Cardiac fibroblast (primary cell): ENCODE data around the gene IQGAP2.

Experiments
- DNase-seq, 2 donors: peaks; one replicate each; pipeline versions ENCODE4 v3.0.0 to v3.0.0-alpha.2; 2010; ENCODE audit warnings: low read depth in 2 of 2
- H3K4me3 ChIP-seq, 2 donors: replicated peaks in 1 of 2; 1 replicate in 1 of 2; 2 replicates in 1 of 2; pipeline ENCODE4 v1.5.1; 2011; ENCODE audit warnings: low read depth in 2 of 2, low read length in 2 of 2, mild to moderate bottlenecking in 2 of 2, moderate library complexity in 1 of 2
- TF ChIP-seq, protein P1 (sequence below): IDR thresholded peaks from one replicate; pipeline ENCODE4 v1.5.1; 2011; ENCODE audit warnings: low read depth, mild to moderate bottlenecking, low read length, inconsistent platforms

IQGAP2 gene

DNA sequence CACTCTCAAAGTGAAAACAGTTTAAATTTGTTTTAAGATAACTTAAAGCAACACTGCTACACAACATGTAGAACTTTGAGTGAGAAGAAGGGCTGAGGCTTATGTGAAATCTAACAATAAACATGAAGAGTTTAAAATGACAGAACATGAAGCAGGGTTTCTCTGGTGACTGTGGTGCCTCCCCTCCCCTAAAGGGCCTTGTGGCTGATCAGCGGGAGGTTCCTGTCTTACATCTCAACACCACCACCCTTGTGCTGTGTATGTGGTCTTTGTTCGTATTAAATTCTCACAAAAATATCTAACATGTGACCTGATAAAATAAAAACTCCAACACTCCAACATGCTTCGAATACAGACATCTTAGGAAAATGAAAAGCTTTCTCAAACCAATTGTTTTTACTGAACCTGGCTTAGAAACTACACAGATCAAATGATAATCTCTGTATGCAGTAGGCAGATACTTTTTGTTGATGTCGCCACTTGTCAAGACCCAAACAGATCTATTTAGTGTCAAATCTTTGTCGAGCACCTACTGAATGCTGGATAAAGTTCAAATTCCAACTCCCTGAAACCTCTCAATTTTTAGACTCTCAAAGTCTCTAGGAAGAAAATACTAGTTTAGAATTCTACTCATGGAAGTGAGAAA, 9.9 kb upstream of the IQGAP2 start:
- TF ChIP-seq, protein P1, sequence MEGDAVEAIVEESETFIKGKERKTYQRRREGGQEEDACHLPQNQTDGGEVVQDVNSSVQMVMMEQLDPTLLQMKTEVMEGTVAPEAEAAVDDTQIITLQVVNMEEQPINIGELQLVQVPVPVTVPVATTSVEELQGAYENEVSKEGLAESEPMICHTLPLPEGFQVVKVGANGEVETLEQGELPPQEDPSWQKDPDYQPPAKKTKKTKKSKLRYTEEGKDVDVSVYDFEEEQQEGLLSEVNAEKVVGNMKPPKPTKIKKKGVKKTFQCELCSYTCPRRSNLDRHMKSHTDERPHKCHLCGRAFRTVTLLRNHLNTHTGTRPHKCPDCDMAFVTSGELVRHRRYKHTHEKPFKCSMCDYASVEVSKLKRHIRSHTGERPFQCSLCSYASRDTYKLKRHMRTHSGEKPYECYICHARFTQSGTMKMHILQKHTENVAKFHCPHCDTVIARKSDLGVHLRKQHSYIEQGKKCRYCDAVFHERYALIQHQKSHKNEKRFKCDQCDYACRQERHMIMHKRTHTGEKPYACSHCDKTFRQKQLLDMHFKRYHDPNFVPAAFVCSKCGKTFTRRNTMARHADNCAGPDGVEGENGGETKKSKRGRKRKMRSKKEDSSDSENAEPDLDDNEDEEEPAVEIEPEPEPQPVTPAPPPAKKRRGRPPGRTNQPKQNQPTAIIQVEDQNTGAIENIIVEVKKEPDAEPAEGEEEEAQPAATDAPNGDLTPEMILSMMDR = no peak
- no peak overlapping the region for H3K4me3 ChIP-seq
- no peak for DNase-seq

DNA sequence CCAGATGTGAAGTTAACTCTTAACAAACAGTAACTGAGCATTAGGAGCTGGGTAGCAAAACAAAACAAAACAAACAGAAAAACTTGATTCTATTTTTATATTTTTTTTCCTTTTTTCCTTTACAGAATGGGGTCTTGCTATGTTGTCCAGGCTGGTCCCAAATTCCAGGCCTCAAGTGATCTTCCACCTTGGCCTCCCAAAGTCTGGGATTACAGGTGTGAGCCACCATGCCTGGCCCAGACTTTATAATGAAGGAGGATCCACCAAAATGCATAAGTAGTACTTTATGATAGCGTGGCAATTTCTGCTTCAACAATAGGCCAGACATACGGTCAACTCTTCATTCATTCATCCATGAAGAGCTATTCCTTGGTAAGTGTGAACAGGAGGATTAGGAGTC, 5.9 kb upstream of the IQGAP2 start:
- no peak overlapping the region for H3K4me3 ChIP-seq
- no peak for DNase-seq
- TF ChIP-seq, protein P1 = no peak

DNA sequence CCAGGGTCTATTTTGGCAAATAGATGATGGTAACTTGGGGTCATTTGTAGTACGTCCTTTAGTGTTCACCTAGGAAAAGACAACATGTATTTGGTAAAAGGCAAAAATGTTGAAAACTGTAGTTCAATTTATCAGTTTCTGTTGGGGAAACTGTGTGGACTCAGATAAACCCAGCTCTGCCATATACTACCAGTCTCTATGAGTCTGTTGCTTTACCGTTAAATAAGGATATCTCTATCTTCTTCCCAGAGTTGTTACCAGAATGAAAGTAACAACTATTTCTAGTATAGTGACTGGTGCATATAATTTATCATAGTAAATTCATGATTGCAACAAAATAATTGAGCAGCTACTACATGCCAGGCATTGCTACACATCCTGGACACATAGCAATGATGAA, 3.8 kb upstream of the IQGAP2 start:
- TF ChIP-seq, protein P1 = no peak
- H3K4me3 ChIP-seq = no peak overlapping the region
- no peak for DNase-seq

DNA sequence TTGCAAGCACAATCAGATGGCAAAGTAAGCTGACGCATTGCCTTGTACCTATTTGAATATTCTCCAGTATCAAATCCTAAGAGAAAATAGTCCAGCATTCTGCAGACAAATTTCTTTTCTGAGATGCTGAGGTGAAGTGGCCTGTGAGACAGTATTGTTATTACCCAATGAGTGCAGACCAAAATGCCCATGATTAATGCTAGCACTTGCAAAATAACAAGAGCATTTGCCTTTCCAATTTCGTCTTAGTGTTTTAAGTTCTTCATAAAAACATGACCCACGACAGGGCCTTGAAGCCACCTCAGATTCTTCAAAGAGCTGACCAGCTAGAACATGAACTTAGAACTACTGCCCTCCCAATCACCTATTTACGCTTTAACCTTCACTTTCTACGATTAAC, 2.6 kb upstream of the IQGAP2 start:
- TF ChIP-seq, protein P1 = no peak
- no peak overlapping the region for H3K4me3 ChIP-seq
- no peak for DNase-seq

DNA sequence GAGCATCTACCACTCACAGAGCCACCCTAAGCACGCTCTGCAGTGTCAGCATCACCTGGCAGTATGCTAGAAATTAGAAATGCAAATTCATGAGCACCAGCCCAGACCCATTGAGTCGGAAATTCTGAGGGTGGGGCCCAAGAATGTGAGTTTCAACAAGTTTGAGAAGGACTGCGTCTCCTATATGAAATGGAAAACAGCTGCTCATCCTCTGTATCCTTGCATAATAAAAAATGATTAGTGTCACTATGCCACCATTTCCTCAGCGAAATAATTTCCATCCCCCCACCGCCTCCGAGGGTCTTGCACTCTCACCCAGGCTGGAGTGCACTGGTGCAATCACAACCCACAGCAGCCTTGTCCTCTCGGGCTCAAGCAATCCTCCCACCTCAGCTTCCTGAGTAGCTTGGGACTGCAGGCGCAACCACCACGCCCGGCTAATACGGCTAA, 1.3 kb upstream of the IQGAP2 start:
- TF ChIP-seq, protein P1 = no peak
- no peak overlapping the region for H3K4me3 ChIP-seq
- DNase-seq = no peak

DNA sequence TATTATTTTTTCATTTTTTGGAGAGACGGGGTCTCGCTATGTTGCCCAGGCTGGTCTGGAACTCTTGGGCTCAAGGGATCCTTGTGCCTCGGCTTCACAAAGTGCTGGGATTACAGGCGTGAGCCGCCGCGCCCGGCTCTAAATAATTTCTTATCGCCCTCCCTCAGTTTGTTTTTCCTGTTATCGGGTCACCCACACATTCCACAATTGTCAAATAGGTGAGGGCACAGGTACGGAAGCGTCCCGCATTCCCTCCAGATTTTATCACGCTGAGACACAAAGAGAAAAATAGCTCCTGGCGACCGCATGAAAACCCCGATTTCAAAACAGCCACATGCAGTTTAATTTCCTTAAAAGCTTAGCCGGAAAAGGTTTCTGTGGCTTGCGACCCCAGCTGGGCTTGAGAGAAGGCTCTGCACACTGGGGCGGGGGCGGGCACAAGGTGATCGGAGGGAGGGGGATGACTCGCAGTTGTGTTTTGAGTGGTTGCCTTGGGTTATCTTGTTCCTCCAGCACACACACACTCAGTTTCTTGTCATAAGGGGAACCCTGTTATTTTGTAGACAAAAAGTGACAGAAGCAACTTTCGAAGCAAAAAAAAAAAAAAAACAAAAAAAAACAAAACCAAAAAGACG, 717 bp upstream of the IQGAP2 start:
- peak overlapping the region; percentile 49 to 54 for H3K4me3 ChIP-seq
- DNase-seq = no peak
- TF ChIP-seq, protein P1 = no peak
